Activated B cell treated with CpG ODN at 0.5 μM for 24 hours (primary cell): Measurements from ENCODE around the gene NKTR. TPM values are rescaled to one million over a fixed set of nuclear protein-coding genes. Genes with fewer than 3 reads are reported as not detected.

ENCODE experiments used
- ATAC-seq: fragments of 200-7000 bp; cut with Tn5 transposase; one replicate; pipeline ENCODE4 v1.10.0; 2021; ENCODE audit warnings: low read depth, mild to moderate bottlenecking, moderate library complexity
- CTCF ChIA-PET: fragments of 350-600 bp; sonication (Branson Sonifier 250); formaldehyde crosslinking; loops from one replicate; lab custom pipeline; 2021; ENCODE audit warnings: antibody characterized with exemption; lab: Charles Lee
- POLR2A ChIA-PET: fragments of 350-600 bp; sonication (Branson Sonifier 250); formaldehyde crosslinking; loops from one replicate; lab custom pipeline; 2021; ENCODE audit warnings: antibody characterized with exemption; lab: Charles Lee
- DNase-seq: peaks from one replicate; pipeline ENCODE4 v3.0.0; 2022
- H3K27ac Mint-ChIP-seq: one replicate; pipeline ENCODE4 v1.8.0; 2020; ENCODE audit warnings: mixed read lengths
- H3K27me3 Mint-ChIP-seq: one replicate; pipeline ENCODE4 v1.8.0; 2021; ENCODE audit warnings: mixed read lengths
- H3K36me3 Mint-ChIP-seq: one replicate; pipeline ENCODE4 v1.8.0; 2021; ENCODE audit warnings: low read depth, mixed read lengths
- H3K4me1 Mint-ChIP-seq: one replicate; pipeline ENCODE4 v1.8.0; 2021; ENCODE audit warnings: mixed read lengths
- H3K4me3 Mint-ChIP-seq: one replicate; pipeline ENCODE4 v1.8.0; 2020; ENCODE audit warnings: mild to moderate bottlenecking, mixed read lengths
- H3K9me3 Mint-ChIP-seq: one replicate; pipeline ENCODE4 v1.8.0; 2020; ENCODE audit warnings: mixed read lengths
- intact Hi-C: fragments of 100-400 bp; cut with micrococcal nuclease; formaldehyde crosslinking; loops from one replicate; pipeline ENCODE4 v1.15.1; 2024
- total RNA-seq: library from RNA; stranded (reverse); gene quantifications from 2 replicates; pipeline ENCODE4 v1.2.3, GENCODE V29; 2022
- TF ChIP-seq, protein P1 (sequence below): fragments of 200-600 bp; IDR thresholded peaks from one replicate; pipeline ENCODE4 v1.8.0; 2022; ENCODE audit warnings: antibody characterized with exemption, mild to moderate bottlenecking

The NKTR gene
- total RNA-seq, 1 donor from 2014 or later: 126 TPM

DNA sequence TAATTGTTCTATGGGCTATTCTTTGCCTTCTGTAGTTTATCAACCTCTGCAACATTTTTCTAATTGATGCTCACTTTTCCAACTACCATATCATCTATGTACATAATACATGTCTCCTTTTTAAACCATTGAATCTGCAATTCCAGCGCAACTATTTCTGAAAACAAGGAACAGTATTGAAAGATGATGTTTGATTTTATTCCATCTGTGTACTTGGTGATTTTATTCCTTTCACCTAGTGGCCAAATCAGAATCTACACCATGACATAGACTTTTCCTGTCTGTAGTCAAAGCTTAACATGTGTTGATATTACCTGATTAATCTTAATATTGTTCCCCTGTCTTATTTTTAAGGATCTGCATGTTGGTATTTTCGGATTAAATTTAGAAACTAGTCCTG is 13.0 kb downstream of the NKTR start:
- Mint-ChIP-seq H3K27me3 (no peaks in the 10 kb centered on the region), H3K27ac (peak overlapping the region; percentile 67), H3K9me3 (no peaks in the 10 kb centered on the region), H3K4me1 (peaks cover 41% of the 10 kb centered on the region), H3K36me3 (peaks cover 36% of the 10 kb centered on the region), H3K4me3 (no peak overlapping the region)
- DNase-seq (no peak), ATAC-seq (peak; percentile 44)
- intact Hi-C loops: loop anchor here (1.0 to 2.0 kb wide), 5 partner anchors 13 to 41 kb away; partner anchors contain the start of genes NKTR and SS18L2
- ChIA-PET POLR2A (interaction anchor here (1.5 to 2.3 kb wide), 3 partner anchors 12 to 31 kb away, joined by 5 to 14 read pairs (median 9); partner anchors contain the start of genes NKTR, SEC22C and SS18L2), CTCF (interaction anchor here (0.8 to 2.3 kb wide), 7 partner anchors 8 to 115 kb away, joined by 3 to 10 read pairs (median 4); partner anchors contain the start of gene NKTR)
- TF ChIP-seq, protein P1, sequence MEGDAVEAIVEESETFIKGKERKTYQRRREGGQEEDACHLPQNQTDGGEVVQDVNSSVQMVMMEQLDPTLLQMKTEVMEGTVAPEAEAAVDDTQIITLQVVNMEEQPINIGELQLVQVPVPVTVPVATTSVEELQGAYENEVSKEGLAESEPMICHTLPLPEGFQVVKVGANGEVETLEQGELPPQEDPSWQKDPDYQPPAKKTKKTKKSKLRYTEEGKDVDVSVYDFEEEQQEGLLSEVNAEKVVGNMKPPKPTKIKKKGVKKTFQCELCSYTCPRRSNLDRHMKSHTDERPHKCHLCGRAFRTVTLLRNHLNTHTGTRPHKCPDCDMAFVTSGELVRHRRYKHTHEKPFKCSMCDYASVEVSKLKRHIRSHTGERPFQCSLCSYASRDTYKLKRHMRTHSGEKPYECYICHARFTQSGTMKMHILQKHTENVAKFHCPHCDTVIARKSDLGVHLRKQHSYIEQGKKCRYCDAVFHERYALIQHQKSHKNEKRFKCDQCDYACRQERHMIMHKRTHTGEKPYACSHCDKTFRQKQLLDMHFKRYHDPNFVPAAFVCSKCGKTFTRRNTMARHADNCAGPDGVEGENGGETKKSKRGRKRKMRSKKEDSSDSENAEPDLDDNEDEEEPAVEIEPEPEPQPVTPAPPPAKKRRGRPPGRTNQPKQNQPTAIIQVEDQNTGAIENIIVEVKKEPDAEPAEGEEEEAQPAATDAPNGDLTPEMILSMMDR: no peak

GRCh38 chr3:42631620-42632019 is 31.1 kb downstream of the NKTR start:
- no peaks in the 10 kb centered on the region for H3K27me3 Mint-ChIP-seq
- ATAC-seq (no peak), DNase-seq (no peak)
- intact Hi-C loops: no loop called here
- CTCF ChIA-PET: no interaction called here
- peaks cover 76% of the 10 kb centered on the region for H3K36me3 Mint-ChIP-seq
- H3K27ac Mint-ChIP-seq: no peak overlapping the region
- TF ChIP-seq, protein P1: no peak
- H3K4me3 Mint-ChIP-seq: no peak overlapping the region
- no peaks in the 10 kb centered on the region for H3K9me3 Mint-ChIP-seq
- POLR2A ChIA-PET: no interaction called here
- peaks cover 3% of the 10 kb centered on the region for H3K4me1 Mint-ChIP-seq

GRCh38 chr3:42632146-42632545 is 31.7 kb downstream of the NKTR start:
- Mint-ChIP-seq H3K36me3 (peaks cover 73% of the 10 kb centered on the region), H3K9me3 (no peaks in the 10 kb centered on the region), H3K4me3 (no peak overlapping the region), H3K4me1 (peaks cover 3% of the 10 kb centered on the region), H3K27me3 (no peaks in the 10 kb centered on the region), H3K27ac (no peak overlapping the region)
- no peak for DNase-seq
- ChIA-PET POLR2A (no interaction called here), CTCF (no interaction called here)
- TF ChIP-seq, protein P1: no peak
- ATAC-seq: no peak
- intact Hi-C loops: no loop called here

DNA sequence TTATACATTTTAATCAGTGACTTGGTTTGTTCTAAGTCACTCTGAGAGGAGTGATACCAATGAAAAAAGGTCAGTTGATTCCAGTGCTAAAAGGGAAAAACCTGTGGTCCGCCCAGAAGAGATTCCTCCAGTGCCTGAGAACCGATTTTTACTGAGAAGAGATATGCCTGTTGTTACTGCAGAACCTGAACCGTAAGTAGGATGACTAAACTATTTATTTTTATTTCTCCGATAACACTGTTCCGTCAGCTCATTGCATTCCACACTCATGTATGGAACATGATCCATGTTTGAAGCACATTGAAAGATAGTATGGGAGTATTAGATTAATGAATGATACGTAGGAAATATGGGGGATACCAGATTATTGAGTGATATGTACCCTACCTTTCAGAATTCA is 33.1 kb downstream of the NKTR start:
- no peak for ATAC-seq
- H3K9me3 Mint-ChIP-seq: no peaks in the 10 kb centered on the region
- no peak overlapping the region for H3K27ac Mint-ChIP-seq
- ChIA-PET CTCF (no interaction called here), POLR2A (no interaction called here)
- no peak overlapping the region for H3K4me3 Mint-ChIP-seq
- H3K36me3 Mint-ChIP-seq: peaks cover 66% of the 10 kb centered on the region
- intact Hi-C loops: no loop called here
- H3K4me1 Mint-ChIP-seq: peaks cover 3% of the 10 kb centered on the region
- TF ChIP-seq, protein P1: no peak
- DNase-seq: no peak
- H3K27me3 Mint-ChIP-seq: no peaks in the 10 kb centered on the region

- H3K9me3 Mint-ChIP-seq: no peaks in the 10 kb centered on the region
- H3K27ac Mint-ChIP-seq: no peak overlapping the region
- POLR2A ChIA-PET: no interaction called here
- H3K27me3 Mint-ChIP-seq: no peaks in the 10 kb centered on the region
- CTCF ChIA-PET: no interaction called here
- no peak overlapping the region for H3K4me3 Mint-ChIP-seq
- ATAC-seq (peak; percentile 88), DNase-seq (no peak)
- intact Hi-C loops: loop anchor here (1.0 to 5.0 kb wide), 4 partner anchors 33 to 133 kb away; partner anchors contain the start of genes NKTR and VIPR1
- TF ChIP-seq, protein P1: no peak
- H3K36me3 Mint-ChIP-seq: peaks cover 57% of the 10 kb centered on the region
- peaks cover 3% of the 10 kb centered on the region for H3K4me1 Mint-ChIP-seq
These were observed 34.6 kb downstream of the NKTR start for GRCh38 chr3:42635111-42635510.
